A172 (cell line): ENCODE measurements around the gene C20orf204. TPM values are rescaled to one million over a fixed set of nuclear protein-coding genes. Genes with fewer than 3 reads are reported as not detected.
A peak's percentile ranks its signal among the peaks of the same experiment; 100 is the strongest.

ENCODE experiments used
- DNase-seq: peaks from one replicate; pipeline ENCODE4 v3.0.0-alpha.2; 2015; ENCODE audit warnings: low spot score
- total RNA-seq: library from RNA; depleted of rRNA; stranded (reverse); fragments of >200 nt; shearing (Covaris generic); gene quantifications from 2 replicates; pipeline ENCODE4 v1.2.3, GENCODE V29; 2014

Gene C20orf204
- total RNA-seq, 1 experiment from 2014 or later = 1.2 TPM

GRCh38 chr20:64056639-64056888, 20.6 kb downstream of the C20orf204 start:
- DNase-seq = no peak

GRCh38 chr20:64056889-64057627, 21.1 kb downstream of the C20orf204 start:
- no peak for DNase-seq

- peak; percentile 73 for DNase-seq
Observed at GRCh38 chr20:64057628-64058498, 21.9 kb downstream of the C20orf204 start.

DNA sequence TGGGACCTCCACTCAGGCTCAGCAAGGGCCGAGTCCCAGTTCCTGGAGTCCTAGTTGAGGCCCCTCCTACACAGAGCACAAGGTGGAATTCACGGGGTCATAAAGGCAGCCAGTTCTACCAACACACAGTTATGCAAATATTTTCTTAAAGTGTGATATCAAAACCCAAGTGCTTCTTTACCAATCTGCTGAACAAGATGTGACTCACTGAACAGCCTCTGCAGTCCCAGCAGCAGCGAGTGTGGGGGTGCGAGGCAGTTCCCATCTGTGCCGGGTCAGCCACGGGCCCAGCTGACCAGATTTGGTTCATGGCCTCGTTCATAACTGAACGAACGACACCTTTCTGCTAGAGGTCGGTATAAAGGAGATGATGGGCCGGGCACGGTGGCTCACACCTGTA, 22.6 kb downstream of the C20orf204 start:
- no peak for DNase-seq

GRCh38 chr20:64062276-64062595, 26.3 kb downstream of the C20orf204 start:
- no peak for DNase-seq

GRCh38 chr20:64062596-64063388, 26.8 kb downstream of the C20orf204 start, which contains the start of gene TCEA2:
Gene TCEA2 (plus strand): TSS chr20:64063198. CDS start chr20:64063313, 115 bp downstream.
- DNase-seq = peak; percentile 93

DNA sequence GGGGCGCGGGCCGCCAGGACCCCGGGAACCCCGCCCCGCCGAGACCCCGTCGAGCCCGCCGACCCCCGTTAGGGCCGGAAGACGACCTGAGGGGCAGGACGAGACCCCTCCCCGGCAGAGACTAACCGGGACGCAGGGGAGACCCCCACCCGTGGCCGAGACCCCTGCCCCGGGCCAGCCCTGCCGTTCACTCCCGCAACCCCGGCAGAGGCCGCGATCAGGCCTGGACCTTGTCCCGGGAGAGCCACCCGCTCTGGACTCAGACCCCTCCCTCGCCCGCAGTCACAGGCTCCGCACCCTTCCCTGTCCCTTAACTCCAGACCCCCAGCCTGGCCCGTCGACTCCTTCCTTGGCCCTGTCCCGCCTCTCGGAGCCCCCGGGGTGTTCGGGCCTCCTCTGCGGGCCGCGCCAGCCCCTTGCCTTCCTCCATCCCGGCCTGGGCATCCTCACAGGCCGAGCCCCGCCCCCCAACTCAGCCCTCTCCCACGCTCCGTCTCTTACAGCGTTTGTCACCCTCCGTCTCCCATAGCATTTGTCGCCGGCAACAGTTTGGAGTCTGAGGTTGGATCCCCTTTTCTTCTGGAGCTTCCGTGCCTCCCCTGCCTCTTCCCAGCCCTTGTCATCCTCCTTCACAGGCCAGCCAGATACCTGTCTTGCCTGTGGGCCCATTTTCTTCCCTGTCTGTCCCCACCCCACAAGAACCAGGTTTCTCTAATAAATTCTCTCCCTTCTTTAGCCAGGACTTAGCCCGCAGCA, 27.6 kb downstream of the C20orf204 start:
- no peak for DNase-seq

- peak; percentile 90 for DNase-seq
Observed at GRCh38 chr20:64064145-64064698, 28.2 kb downstream of the C20orf204 start.

GRCh38 chr20:64065062-64065973, 29.3 kb downstream of the C20orf204 start:
- DNase-seq = no peak

DNA sequence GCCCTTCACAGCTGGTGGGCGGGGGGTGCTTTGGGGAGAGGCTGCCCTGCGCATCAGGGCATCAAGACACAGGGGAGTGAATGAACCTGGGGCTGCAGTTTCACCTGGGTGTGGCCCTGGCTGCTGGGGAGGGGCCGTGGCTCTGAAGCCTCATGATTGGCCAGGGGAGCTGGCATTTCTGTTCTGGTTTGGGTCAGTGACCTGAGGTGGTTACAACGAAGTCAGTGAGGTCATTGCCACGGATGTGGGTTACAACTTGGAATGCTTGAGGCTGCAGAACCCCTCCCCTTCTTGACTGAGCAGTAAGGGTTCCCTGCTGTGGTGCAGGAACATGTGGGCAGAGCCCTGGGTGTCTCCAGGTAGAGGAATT, 30.0 kb downstream of the C20orf204 start:
- DNase-seq = peak; percentile 99

DNA sequence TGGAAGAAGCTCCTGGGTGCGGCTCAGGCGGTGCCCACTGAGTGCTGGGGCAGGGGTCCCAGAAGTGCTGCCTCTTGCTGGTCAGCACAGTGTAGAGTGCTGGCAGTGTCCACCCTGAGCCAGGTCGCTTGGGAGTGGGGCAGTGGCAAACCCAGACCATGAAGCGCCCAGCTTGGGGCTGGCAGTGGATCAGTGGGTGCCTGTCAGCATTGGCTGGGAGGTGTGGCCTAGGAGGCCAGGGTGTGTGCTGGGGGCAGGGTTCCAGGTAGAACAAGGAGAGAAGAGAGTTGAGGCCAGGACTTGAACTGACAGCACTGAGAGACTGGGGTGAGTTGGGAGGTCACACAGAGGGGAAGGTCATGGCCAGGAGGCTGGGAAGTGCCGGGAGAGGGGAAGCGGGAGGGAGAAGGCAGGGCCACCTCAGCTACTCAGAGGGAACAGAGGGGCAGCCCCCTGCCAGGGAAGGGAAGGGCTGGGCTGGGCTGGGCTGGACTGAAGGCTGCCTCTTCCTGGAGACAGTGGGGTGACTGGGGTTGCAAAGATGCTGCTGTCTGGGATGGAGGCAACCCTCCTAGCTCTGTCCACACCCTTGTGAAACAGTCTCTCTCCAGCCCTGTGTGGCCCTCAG, 31.1 kb downstream of the C20orf204 start:
- no peak for DNase-seq

GRCh38 chr20:64067733-64068307, 31.8 kb downstream of the C20orf204 start:
- DNase-seq = no peak

DNA sequence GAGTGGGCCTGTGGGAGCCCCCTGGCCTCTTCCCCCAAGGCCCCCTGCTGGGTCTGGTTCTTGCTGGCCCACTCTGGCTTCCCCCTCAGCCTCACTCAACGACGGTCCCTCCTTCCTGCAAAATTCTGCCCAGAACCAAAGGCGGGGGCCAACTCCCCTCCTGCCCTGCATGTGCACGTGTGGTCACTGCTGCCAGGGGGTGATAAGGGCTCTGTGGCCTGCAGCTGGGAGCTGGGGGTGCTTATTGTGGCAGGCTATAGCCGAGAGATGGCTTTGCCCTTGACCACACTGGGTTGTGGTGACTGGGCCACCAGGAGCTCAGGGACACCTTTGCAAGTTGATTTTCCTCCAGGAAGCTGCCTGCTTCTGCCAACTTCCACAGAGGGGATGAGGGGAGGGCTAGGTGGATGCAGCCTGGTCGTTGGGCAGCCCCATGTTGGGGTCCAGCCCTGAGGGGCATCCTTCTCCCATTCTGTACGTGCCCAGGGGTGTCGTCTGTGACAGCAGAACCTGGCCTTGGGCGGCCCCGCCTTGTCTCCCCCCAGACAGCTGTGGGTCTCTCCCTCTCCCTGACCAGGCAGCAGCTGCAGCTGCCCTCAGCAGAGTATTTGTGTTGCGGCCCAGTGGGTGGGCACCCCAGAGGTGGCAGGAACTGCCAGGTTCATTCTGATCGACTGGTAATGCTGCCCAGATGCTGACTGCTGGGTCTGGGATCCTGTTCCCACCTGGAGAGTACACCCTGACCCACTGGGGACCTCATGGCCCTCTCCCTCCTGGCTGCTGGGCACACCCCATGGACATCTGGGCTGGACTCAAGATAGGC, 32.6 kb downstream of the C20orf204 start:
- no peak for DNase-seq

GRCh38 chr20:64069209-64069613, 33.2 kb downstream of the C20orf204 start:
- DNase-seq = no peak

GRCh38 chr20:64069614-64070243, 33.7 kb downstream of the C20orf204 start:
- DNase-seq = no peak

DNA sequence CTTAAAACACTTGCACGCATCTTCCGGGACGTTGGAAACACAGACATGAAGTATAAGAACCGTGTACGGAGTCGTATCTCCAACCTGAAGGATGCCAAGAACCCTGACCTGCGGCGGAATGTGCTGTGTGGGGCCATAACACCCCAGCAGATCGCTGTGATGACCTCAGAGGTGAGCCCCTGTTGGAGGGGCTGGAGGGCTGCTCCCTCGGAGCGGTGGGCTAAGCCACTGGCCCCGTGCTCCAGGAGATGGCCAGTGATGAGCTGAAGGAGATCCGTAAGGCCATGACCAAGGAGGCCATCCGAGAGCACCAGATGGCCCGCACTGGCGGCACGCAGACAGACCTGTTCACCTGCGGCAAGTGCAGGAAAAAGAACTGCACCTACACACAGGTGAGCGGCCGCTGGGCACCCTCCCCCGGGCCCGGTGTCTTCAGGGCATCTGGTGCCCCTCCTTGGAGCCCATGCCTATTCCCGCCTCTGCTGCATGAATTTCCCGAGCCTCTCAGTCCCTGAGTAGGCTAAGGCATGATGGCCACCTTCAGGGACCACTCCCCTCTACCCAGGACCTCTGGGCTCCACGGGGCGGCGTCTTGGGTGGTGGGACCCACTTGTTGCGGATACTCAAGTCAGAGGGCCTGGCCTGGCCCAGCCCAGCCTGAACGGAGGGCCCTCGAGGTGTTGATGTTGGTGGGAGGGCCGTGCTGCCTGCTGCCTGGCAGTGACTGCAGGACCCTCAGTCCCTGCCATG, 34.4 kb downstream of the C20orf204 start:
- no peak for DNase-seq
